Fibroblast of skin of left biceps (primary cell): Measurements from ENCODE around the gene FLCN.
"Not testable (repeated sequence)": the region's sequence is repeated elsewhere in the genome, so short reads cannot be mapped to it uniquely, and the experiment has no call there.

ENCODE experiments used
- DNase-seq, 2 experiments: peaks; one replicate each; pipeline ENCODE4 v3.0.0-alpha.2; 2013; ENCODE audit warnings: low read depth in 2 of 2

The FLCN gene

GRCh38 chr17:17207998-17208397, 29.0 kb downstream of the FLCN start:
- no peak for DNase-seq

DNA sequence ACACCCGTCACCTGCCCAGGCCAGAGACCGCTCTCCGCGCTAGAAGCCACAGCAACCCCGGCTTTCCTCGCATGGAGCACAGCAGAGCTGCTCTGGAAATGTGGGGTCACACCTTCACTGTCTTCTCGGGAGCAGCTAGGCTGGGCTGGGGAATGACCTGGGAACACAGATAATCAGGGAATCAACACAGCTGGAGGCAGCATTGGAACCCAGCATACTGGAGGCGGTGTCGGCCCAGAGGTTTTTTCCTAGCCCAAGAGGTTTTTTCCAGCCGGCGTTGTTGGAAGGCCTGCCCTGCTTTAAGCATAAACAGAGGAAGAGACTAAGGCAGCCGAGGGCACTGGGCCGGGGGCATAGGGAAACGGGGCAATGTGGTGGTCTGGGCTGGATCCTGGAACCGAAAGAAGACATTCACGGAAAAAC, 30.0 kb downstream of the FLCN start:
- no peak for DNase-seq

GRCh38 chr17:17206124-17206912, 30.6 kb downstream of the FLCN start, which contains the start of gene PLD6:
Gene PLD6, minus strand, starts transcription at chr17:17206333. Its CDS starts 47 bp downstream, at chr17:17206286.
- DNase-seq, result peak; percentile 8 to 19

DNA sequence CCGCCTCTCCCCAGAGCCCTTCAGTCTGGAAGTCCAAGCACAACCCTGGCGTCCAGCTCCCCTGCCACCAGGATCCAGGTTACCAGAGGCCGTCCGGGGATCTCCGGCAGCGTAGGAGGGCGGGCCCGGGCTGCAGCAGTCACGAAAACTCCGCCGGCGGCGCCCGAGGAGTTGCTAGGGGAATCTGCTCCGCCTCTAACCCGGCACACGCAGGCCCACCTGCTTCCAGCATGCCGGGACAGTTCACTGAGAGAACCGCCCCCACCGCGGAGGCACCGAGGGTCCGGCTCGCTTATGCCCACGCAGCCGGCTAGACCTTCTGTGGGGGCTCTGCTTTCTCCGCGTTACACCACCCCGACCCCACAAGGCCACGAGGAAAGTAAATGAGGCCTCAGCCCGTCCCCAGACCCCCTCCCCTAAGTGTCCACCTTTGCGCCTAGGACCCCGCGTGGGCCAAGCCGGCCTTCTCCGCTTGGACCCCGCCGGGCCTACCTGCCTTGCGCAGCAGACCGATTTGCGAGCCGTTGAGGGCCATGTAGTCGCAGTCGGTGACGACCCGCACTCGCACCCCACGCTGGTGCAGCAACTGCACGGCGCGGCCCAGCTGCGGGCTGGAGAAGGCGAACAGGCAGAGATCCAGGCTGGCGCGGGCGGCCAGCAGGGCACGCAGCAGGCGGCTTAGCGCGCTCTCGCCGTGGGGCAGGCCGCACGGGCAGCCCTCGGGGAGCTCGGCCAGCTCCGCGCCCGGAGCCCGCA, 31.4 kb downstream of the FLCN start:
- DNase-seq, result no peak

DNA sequence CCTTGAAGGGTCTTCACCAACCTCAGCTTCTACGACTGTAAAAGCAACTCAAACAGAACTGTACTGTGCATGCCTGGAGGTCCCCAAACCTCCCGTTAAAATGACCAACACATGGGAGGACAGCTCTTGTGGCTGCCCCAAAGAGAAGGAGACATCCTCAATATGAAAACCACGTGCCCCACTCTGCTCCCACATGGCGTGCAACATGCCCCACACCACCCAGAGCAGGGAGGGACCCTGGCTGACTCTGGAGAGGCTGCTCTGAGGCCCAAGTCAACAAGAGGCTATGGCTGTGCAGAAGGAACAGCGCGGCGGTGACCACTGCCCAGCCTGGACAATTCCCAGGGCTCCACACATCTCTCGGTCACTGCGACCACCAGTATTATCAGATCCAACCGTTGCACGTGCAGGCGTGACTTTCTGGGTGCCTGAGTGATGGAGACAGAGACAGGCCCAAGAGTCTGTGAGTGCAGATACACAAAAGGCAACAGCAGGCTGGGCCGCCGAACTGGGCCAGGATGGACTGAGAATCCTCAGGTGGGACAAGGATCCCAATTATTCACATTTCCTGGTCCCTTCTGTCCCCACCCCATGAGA, 32.2 kb downstream of the FLCN start:
- no peak for DNase-seq

DNA sequence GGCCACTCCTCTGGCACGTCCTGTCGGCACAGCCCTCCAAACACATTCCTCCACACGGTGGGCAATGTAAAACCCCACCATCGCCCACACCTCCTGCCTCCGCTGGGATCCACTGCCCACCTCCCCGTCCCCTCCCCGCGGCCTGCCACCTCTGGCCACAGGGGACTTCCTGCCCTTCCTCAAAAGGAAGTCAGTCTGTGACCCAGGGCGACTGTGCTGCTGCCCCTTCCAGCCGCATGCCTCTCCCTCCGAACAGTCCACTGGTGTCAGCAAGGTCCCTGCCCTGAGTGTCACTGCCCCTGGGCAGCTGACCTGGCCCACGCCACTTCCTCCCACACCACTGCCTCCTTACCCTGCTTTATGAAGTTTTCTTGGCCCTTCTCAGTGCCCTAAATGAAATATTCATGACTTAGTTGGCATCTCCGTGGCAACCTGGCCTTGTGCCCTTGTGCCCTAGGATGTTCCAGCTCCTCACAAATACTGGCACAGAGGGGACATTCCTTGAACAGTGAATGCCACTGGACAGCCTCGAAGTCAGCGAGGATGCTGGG, 32.9 kb downstream of the FLCN start:
- DNase-seq, result no peak

GRCh38 chr17:17203173-17203730, 33.7 kb downstream of the FLCN start:
- DNase-seq, result no peak

- DNase-seq, result no peak
Observed at GRCh38 chr17:17201907-17202306, 35.1 kb downstream of the FLCN start.

DNA sequence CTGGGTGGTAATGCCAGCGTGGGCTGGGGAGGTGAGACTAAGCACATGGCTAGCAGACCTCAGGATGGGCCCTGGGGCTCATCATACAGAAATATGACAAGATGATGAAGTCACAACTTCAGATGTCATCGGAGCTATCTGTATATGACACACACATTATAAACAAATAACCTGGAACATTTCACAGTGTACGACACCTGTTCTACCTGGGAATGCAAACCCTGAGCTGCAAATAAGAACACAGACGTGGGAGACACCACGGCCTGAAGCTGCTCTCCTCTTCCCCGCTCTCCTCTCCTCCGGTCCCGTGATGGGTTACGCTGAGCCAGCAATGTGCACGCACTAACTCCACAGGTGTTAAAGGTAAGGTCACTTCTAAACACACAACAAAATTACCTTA, 35.7 kb downstream of the FLCN start:
- no peak for DNase-seq

- DNase-seq, result no peak
Observed at GRCh38 chr17:17200831-17201230, 36.1 kb downstream of the FLCN start.

- no peak for DNase-seq
Observed at GRCh38 chr17:17200311-17200710, 36.7 kb downstream of the FLCN start.

DNA sequence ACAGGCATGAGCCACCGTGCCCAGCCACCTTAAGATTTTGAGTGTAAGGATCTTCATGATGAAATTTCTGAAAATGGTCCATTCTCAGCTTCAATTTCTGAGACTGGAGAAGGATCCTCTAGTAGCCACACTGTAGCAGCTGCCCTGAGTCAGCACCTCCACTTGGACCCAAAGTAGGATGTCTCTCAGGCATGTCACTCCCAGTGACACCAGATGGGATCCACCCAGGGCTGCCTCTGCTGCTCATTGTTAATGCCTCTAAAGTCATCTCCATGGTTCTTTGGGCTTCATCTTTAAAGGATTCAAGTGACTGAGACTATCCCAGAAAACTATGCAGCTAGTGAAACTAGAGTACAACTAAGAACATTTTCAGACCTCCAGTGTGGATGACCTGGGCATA, 38.7 kb downstream of the FLCN start:
- DNase-seq, result no peak

DNA sequence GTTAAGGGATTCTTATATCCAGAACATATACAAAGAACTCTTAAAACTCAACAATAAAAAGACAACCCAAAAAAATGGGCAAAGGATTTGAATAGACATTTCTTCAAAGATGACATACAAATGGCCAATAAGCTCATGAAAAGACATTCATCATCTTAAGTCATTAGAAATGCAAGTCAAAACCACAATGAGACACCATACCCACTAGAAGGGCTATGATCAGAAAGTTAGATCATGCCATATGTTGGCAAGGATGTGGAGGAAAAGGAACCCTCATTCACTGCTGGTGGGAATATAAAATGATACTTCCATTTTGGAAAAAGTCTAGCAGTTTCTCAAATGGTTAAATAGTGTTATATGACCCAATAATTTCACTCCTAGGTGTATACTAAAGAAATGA, 40.2 kb downstream of the FLCN start:
- no peak for DNase-seq

DNA sequence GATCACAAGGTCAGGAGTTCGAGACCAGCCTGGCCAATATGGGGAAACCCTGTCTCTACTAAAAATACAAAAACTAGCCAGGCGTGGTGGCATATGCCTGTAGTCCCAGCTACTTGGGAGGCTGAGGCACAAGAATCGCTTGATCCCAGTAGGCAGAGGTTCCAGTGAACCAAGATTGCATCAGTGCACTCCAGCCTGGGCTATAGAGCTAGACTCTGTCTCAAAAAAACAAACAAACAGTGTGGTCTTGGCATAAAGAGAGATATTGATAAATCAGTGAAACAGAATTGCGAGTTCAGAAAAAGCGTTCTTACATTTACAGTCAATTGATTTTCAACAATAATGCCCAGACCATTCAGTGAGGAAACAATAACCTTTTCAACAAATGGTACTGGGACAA, 41.5 kb downstream of the FLCN start:
- not testable (repeated sequence) for DNase-seq

- DNase-seq, result no peak
Observed at GRCh38 chr17:17191961-17192381, 45.0 kb downstream of the FLCN start.

DNA sequence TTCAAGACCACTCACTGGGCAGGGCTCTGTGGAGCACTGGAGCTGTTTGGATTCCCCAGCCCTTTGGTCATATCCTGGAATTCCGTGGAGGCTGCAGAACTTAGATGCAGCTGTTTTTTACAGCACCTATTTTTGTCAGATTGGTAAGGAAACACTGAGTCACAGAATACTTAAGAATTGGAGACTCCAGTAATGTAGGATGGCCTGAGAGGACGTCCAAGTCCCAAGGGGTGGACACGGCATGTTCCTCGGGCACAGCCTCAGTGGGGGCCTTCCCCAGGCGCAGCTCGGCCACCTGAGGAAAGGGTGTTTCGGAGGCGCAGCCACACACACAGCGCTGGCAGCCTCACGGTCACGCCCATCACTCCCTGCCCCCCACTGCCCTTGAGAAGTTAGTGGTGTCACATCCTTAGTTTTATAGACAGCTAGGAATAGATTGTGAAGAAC, 45.6 kb downstream of the FLCN start:
- DNase-seq, result peak; percentile 28 to 35

- no peak for DNase-seq
Observed at GRCh38 chr17:17190188-17190587, 46.8 kb downstream of the FLCN start.

DNA sequence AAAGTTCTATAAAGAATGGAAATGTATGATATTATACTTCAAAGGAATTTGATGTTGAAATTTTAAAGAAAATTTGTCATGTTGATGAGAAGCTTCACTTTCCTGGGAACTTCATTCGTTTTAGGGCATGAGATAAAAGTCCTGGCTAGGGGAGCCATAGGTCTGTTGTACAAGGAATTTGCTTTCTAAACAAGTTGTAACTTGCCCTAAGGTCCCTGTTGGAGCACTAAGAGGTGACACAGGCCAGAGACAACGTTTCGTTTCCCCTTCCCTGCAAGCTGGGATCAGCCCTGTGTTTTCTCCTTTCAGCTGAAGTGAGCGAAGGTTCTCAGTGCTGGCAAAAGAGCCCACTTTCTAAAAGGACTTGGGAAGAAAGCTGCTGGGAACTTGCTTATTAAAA, 47.4 kb downstream of the FLCN start:
- no peak for DNase-seq

DNA sequence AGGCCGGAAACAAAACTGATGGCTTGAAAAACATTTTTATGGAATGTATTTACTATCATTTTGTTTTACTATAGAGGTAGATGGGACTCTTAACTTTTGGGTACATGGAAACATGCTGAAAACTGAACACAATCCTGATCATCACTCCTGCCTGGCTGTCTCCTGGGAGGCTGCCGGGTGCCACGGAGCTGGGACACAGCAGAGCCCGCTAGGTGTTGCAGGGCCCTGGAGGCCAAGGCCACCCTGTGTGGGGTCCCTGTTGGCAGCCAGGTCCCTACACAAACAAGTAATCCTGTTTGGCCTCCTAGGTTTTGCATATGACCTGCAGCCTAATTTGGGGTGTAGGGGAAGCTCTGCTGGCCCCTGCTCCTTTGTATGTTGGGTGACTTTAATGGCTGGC, 48.4 kb downstream of the FLCN start:
- no peak for DNase-seq

DNA sequence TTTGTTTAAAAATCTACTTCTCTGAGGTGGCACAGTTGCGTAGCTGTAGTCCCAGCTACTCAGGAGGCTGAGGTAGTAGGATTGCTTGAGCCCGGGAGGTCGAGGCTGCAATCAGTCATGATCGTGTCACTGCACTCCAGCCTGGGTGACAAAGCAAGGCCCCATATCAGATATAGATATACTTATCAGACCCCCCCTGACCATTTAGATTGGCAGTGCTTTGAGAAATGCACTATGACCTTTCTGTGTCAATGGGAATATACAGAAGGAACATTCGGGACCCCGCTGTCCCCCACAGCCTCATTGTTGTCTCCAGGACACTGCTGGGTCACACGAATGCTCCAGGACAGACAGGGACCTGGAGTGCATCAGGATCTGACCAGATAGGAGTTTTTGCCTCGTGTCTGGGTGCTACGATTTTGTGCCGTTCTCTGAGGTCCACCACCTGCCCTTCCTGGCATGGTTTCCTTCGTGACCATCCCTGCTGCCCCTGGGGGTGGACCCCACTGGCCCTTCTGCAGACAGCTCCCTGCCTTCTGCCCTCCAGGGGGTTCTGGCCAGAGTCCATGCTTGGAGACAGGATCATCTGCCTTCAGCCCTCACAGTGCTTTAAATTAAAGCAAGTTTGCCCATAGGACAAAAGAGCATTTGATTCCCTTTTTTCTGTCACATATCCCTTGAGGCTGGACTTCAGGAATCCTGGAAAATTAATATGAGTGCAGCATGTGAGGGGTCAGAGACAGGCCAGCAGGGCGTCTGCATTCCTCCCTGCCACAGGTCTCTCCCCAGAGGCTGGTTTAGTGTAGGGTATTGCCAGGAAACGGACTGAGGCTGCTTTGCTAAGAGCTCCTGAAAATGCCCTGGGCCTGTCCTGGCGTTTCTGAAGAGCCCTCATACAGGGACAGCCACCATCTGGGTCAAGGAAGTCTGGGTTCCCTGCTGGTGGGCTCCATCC, 50.1 kb downstream of the FLCN start:
- DNase-seq, result no peak

GRCh38 chr17:17186051-17186450, 50.9 kb downstream of the FLCN start:
- no peak for DNase-seq
